DLD1 (cell line): ENCODE data around the gene LLPH.

ENCODE experiments used
- in situ Hi-C: cut with HindIII; loops from 2 replicates; pipeline ENCODE4 v1.10.0; 2017; ENCODE audit warnings: low sequenced_read_pairs

Gene LLPH

GRCh38 chr12:66103016-66103913, 27.3 kb downstream of the LLPH start:
- in situ Hi-C loops = loop anchor here (25.0 kb wide), 1 partner anchor 791 kb away; no protein-coding TSS in a partner anchor

GRCh38 chr12:66092559-66093269, 37.8 kb downstream of the LLPH start:
- in situ Hi-C loops = no loop called here

GRCh38 chr12:66090157-66090556, 40.4 kb downstream of the LLPH start:
- in situ Hi-C loops = no loop called here

- in situ Hi-C loops = no loop called here
Measured at GRCh38 chr12:66087365-66087943, 43.1 kb downstream of the LLPH start.

GRCh38 chr12:66085998-66086397, 44.6 kb downstream of the LLPH start:
- in situ Hi-C loops = no loop called here

- in situ Hi-C loops = no loop called here
Measured at GRCh38 chr12:66085213-66085612, 45.3 kb downstream of the LLPH start.

GRCh38 chr12:66083766-66084165, 46.8 kb downstream of the LLPH start:
- in situ Hi-C loops = no loop called here

GRCh38 chr12:66082744-66083143, 47.8 kb downstream of the LLPH start:
- in situ Hi-C loops = no loop called here

GRCh38 chr12:66080791-66081190, 49.8 kb downstream of the LLPH start:
- in situ Hi-C loops = no loop called here

- in situ Hi-C loops = no loop called here
Measured at GRCh38 chr12:66077542-66077941, 53.0 kb downstream of the LLPH start.

- in situ Hi-C loops = no loop called here
Measured at GRCh38 chr12:66074561-66074960, 56.0 kb downstream of the LLPH start.

GRCh38 chr12:66072566-66072965, 58.0 kb downstream of the LLPH start:
- in situ Hi-C loops = no loop called here

- in situ Hi-C loops = no loop called here
Measured at GRCh38 chr12:66072135-66072534, 58.4 kb downstream of the LLPH start.

GRCh38 chr12:66071549-66071948, 59.0 kb downstream of the LLPH start:
- in situ Hi-C loops = no loop called here

- in situ Hi-C loops = no loop called here
Measured at GRCh38 chr12:66070378-66071120, 60.0 kb downstream of the LLPH start.

- in situ Hi-C loops = no loop called here
Measured at GRCh38 chr12:66066929-66067523, 63.5 kb downstream of the LLPH start.
